ENCODE data around the gene SLC6A1. TPM values are rescaled to one million over a fixed set of nuclear protein-coding genes. Genes with fewer than 3 reads are reported as not detected.
"Not testable (repeated sequence)": the region's sequence is repeated elsewhere in the genome, so short reads cannot be mapped to it uniquely, and the experiment has no call there.

Gene SLC6A1
- total RNA-seq, 1 experiment from 2014 or later = not detected

- ChIA-PET POLR2A (no interaction called here), CTCF (no interaction called here), RAD21 (ENCODE audit: low non-redundant PET in 1 of 2, low total read pairs in 2 of 2, uncharacterized antibody in 2 of 2, unreplicated experiment in 2 of 2) (no interaction called here)
- no peaks in the 10 kb centered on the region for H3K9me2 ChIP-seq (ENCODE audit: insufficient read depth)
- no peaks in the 10 kb centered on the region for H3K27me3 ChIP-seq (ENCODE audit: insufficient read depth, low read length)
- ATAC-seq (no peak), DNase-seq (ENCODE audit: low read depth, low spot score) (no peak)
- H3K9me3 ChIP-seq (ENCODE audit: control insufficient read depth in 1 of 2, insufficient read depth in 1 of 2, low read depth in 1 of 2, low read length in 2 of 2) = no peaks in the 10 kb centered on the region
- TF ChIP-seq CEBPB (IDR thresholded peaks at IDR 0.05; ENCODE audit: low read depth) (no peak), ZBTB33 (IDR thresholded peaks at IDR 0.05; ENCODE audit: extremely low read depth, insufficient replicate concordance, low read length) (no peak), ZNF274 (IDR thresholded peaks at IDR 0.05; ENCODE audit: low read depth, low read length) (no peak), JUND (IDR thresholded peaks at IDR 0.05) (no peak), ATF3 (IDR thresholded peaks at IDR 0.05) (no peak), CTCF (IDR thresholded peaks at IDR 0.05 in 2 of 3, conservative IDR thresholded peaks at IDR 0.05 in 1 of 3; ENCODE audit: borderline replicate concordance in 1 of 3, insufficient read depth in 1 of 3, low read depth in 2 of 3, low read length in 2 of 3) (no peak), ELF1 (IDR thresholded peaks at IDR 0.05; ENCODE audit: borderline replicate concordance, low read depth) (no peak), FOSL1 (IDR thresholded peaks at IDR 0.05; ENCODE audit: low read depth) (no peak), REST (IDR thresholded peaks at IDR 0.05; ENCODE audit: low read depth) (no peak)
- no peak overlapping the region for H3K4me3 ChIP-seq (replicated peaks in 1 of 2; ENCODE audit: low read depth in 1 of 2, low read length in 2 of 2)
- H4K20me1 ChIP-seq (ENCODE audit: insufficient read depth) = no peaks in the 10 kb centered on the region
- H2AFZ ChIP-seq (ENCODE audit: low read depth, low read length, poor library complexity, severe bottlenecking) = no peak overlapping the region
- intact Hi-C loops (cut with micrococcal nuclease) = no loop called here
- no peaks in the 10 kb centered on the region for H3K36me3 ChIP-seq (ENCODE audit: control insufficient read depth in 1 of 2, insufficient read depth in 2 of 2, low read length in 2 of 2)
- H3K9ac ChIP-seq (ENCODE audit: low read length) = no peak overlapping the region
- no peaks in the 10 kb centered on the region for H3K79me2 ChIP-seq (ENCODE audit: insufficient read depth, low read length)
- BruUV-seq (replicated peaks) = no TSS peak
- H3K27ac ChIP-seq (ENCODE audit: low read depth, low read length) = no peak overlapping the region
- no peaks in the 10 kb centered on the region; a peak in 1 of 4 replicates for H3K4me1 ChIP-seq (ENCODE audit: control insufficient read depth in 1 of 2, insufficient read depth in 2 of 2, low read length in 2 of 2)
- H3K4me2 ChIP-seq (ENCODE audit: low read length) = no peak overlapping the region
These were observed 81.9 kb downstream of the SLC6A1 start for GRCh38 chr3:11074451-11074850.

GRCh38 chr3:11075122-11075521 lies 82.6 kb downstream of the SLC6A1 start:
- CTCF ChIA-PET = interaction anchor here (1.4 kb wide), 1 partner anchor 15 kb away, joined by 4 read pairs; no protein-coding TSS in a partner anchor
- POLR2A ChIA-PET = interaction anchor here (1.2 kb wide), 1 partner anchor 16 kb away, joined by 3 read pairs; no protein-coding TSS in a partner anchor
- H3K27ac ChIP-seq (ENCODE audit: low read depth, low read length); H3K4me3 ChIP-seq (replicated peaks in 1 of 2; ENCODE audit: low read depth in 1 of 2, low read length in 2 of 2); H4K20me1 ChIP-seq (ENCODE audit: insufficient read depth); H3K9me2 ChIP-seq (ENCODE audit: insufficient read depth); H2AFZ ChIP-seq (ENCODE audit: low read depth, low read length, poor library complexity, severe bottlenecking); H3K9ac ChIP-seq (ENCODE audit: low read length); H3K9me3 ChIP-seq (ENCODE audit: control insufficient read depth in 1 of 2, insufficient read depth in 1 of 2, low read depth in 1 of 2, low read length in 2 of 2); DNase-seq (ENCODE audit: low read depth, low spot score); H3K36me3 ChIP-seq (ENCODE audit: control insufficient read depth in 1 of 2, insufficient read depth in 2 of 2, low read length in 2 of 2); H3K27me3 ChIP-seq (ENCODE audit: insufficient read depth, low read length); intact Hi-C loops (cut with micrococcal nuclease); RAD21 ChIA-PET (ENCODE audit: low non-redundant PET in 1 of 2, low total read pairs in 2 of 2, uncharacterized antibody in 2 of 2, unreplicated experiment in 2 of 2); H3K79me2 ChIP-seq (ENCODE audit: insufficient read depth, low read length); H3K4me2 ChIP-seq (ENCODE audit: low read length); BruUV-seq (replicated peaks); H3K4me1 ChIP-seq (ENCODE audit: control insufficient read depth in 1 of 2, insufficient read depth in 2 of 2, low read length in 2 of 2); ATAC-seq: not testable (repeated sequence)

All from HCT116 (cell line).